Right lobe of liver (tissue), 6 donors: Measurements from ENCODE around the gene NR5A2. TPM values are rescaled to one million over a fixed set of nuclear protein-coding genes. Genes with fewer than 3 reads are reported as not detected.

ENCODE experiments used
- ATAC-seq, 4 donors: fragments of 200-7000 bp; cut with Tn5 transposase; one replicate each; pipeline ENCODE4 v1.9.1; 2020; ENCODE audit warnings: mild to moderate bottlenecking in 4 of 4, moderate library complexity in 4 of 4
- DNase-seq, 3 donors: peaks; one replicate each; pipeline ENCODE4 v3.0.0-alpha.2; 2020
- H3K27ac ChIP-seq, 3 donors: fragments of 200-600 bp; one replicate each; pipeline ENCODE4 v1.8.0; 2022
- H3K27me3 ChIP-seq, 2 donors: fragments of 200-600 bp; one replicate each; pipeline ENCODE4 v1.8.0; 2022
- H3K36me3 ChIP-seq, 4 donors: fragments of 200-600 bp; sonication (generic) in 1 of 4; one replicate each; pipeline versions ENCODE4 v1.5.1 to v1.8.0; 2017 to 2022; ENCODE audit warnings: control low read depth in 1 of 4
- H3K4me1 ChIP-seq, 4 donors: fragments of 200-600 bp; sonication (generic) in 1 of 4; one replicate each; pipeline versions ENCODE4 v1.5.1 to v1.8.0; 2017 to 2022; ENCODE audit warnings: control low read depth in 1 of 4
- H3K4me3 ChIP-seq, 3 donors: fragments of 200-600 bp; one replicate each; pipeline ENCODE4 v1.8.0; 2022
- H3K9me3 ChIP-seq, 4 donors: fragments of 200-600 bp; sonication (generic) in 1 of 4; one replicate each; pipeline versions ENCODE4 v1.5.1 to v1.8.0; 2017 to 2022; ENCODE audit warnings: control low read depth in 1 of 4
- CTCF ChIP-seq, 4 donors: fragments of 200-600 bp in 3 of 4; fragments of 450-650 bp in 1 of 4; IDR thresholded peaks; one replicate each; pipeline versions ENCODE4 v1.5.1 to v1.8.0; 2016 to 2022; ENCODE audit warnings: antibody characterized with exemption in 4 of 4, mild to moderate bottlenecking in 2 of 4
- POLR2A ChIP-seq: fragments of 450-650 bp; IDR thresholded peaks from one replicate; pipeline ENCODE4 v1.6.1; 2017; ENCODE audit warnings: antibody characterized with exemption, mild to moderate bottlenecking
- WGBS: methylation state at CpG from one replicate; pipeline ENCODE4 v1.1.6; 2018; ENCODE audit warnings: low coverage, low lambda C conversion rate; ENCODE audit not compliant: insufficient coverage; ENCODE audit errors: missing lambda C conversion rate; 5-methylcytosine and 5-hydroxymethylcytosine counted together
- intact Hi-C, 2 donors: fragments of 100-400 bp; cut with DNase I; formaldehyde crosslinking; loops; one replicate each; pipeline versions ENCODE4 v1.11.2 to v1.14.1; 2022
- total RNA-seq, 6 experiments: library from RNA; depleted of rRNA in 2 of 6; stranded (reverse); fragments of >200 nt in 2 of 6; fragmentation: NEBNext Ultra II Directional in 3 of 6; extraction: Animal tissue kit (Norgen Biotek cat#: 25700) in 3 of 6; gene quantifications; one replicate each; pipeline versions ENCODE4 v1.1.0 to v1.2.4, GENCODE V29; 2016 to 2023
- donor health status: DM: no; HTN: yes; CAD: no.
- donor health status: DM: no; HTN: no; CAD: no.
- donor health status: DM: no; HTN: no; CAD: no.
- donor health status: DM: no; HTN: yes; CAD: no.
- donor health status: DM: no; HTN: yes; CAD: no.

Gene NR5A2
- total RNA-seq, 6 experiments from 2014 or later, result 20.4 to 35.0 (median 28.5) TPM

- Histone ChIP-seq H3K9me3 (no peaks in the 10 kb centered on the region), H3K27me3 (no peaks in the 10 kb centered on the region), H3K36me3 (no peaks in the 10 kb centered on the region), H3K4me1 (peaks cover 0 to 16% (median 5%) of the 10 kb centered on the region in 4 donors), H3K4me3 (no peak overlapping the region), H3K27ac (no peak overlapping the region)
- TF ChIP-seq CTCF (IDR thresholded peaks at IDR 0.05), result no peak
- TF ChIP-seq POLR2A, result no peak
- intact Hi-C loops, result no loop called here
- DNase-seq (no peak), ATAC-seq (no peak)
- WGBS, result 66% methylated on average over 5 of the region's 5 CpGs
Measured at GRCh38 chr1:200165493-200166220, 138.1 kb downstream of the NR5A2 start.

- no peaks in the 10 kb centered on the region for H3K36me3 ChIP-seq
- H3K4me3 ChIP-seq, result no peak overlapping the region
- DNase-seq (no peak), ATAC-seq (no peak)
- H3K4me1 ChIP-seq, result peaks cover 0 to 16% (median 5%) of the 10 kb centered on the region in 4 donors
- no peak overlapping the region for H3K27ac ChIP-seq
- TF ChIP-seq CTCF (IDR thresholded peaks at IDR 0.05), result no peak
- no peak for TF ChIP-seq POLR2A
- H3K9me3 ChIP-seq, result no peaks in the 10 kb centered on the region
- no peaks in the 10 kb centered on the region for H3K27me3 ChIP-seq
- 52% methylated on average over 4 of the region's 4 CpGs for WGBS
- intact Hi-C loops, result no loop called here
Measured at GRCh38 chr1:200166411-200166810, 138.9 kb downstream of the NR5A2 start.

GRCh38 chr1:200168926-200169325, 141.4 kb downstream of the NR5A2 start:
- intact Hi-C loops, result no loop called here
- no peaks in the 10 kb centered on the region for H3K27me3 ChIP-seq
- 51% methylated on average over 7 of the region's 7 CpGs for WGBS
- H3K9me3 ChIP-seq, result no peaks in the 10 kb centered on the region
- TF ChIP-seq CTCF (IDR thresholded peaks at IDR 0.05), result no peak
- TF ChIP-seq POLR2A, result no peak
- H3K27ac ChIP-seq, result no peak overlapping the region
- H3K4me1 ChIP-seq, result peaks cover 0 to 6% (median 0%) of the 10 kb centered on the region in 4 donors
- ATAC-seq, result peak in 2 of 4 donors; percentile 37 to 53
- no peak overlapping the region for H3K4me3 ChIP-seq
- no peak for DNase-seq
- peaks cover 0 to 3% (median 0%) of the 10 kb centered on the region in 4 donors for H3K36me3 ChIP-seq

DNA sequence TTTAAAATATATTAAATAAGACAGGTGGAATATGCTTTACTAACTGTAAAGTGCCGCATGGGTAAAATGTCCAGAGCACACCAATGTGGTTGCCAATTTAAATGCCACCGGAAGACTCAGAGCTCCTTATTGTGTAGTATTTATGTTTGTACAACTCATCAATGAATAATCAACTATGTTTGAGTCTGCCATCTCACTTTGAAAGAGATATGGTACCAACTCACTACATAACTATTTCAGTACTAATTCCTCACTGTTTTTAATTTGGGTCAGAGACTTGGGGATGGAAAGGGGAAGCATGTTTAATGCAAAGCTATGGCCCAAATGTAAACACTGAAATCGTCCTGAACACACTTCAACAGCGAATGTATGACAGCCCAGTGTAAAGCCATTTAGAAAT, 144.8 kb downstream of the NR5A2 start:
- peaks cover 0 to 6% (median 0%) of the 10 kb centered on the region in 4 donors for H3K4me1 ChIP-seq
- intact Hi-C loops, result no loop called here
- ATAC-seq (no peak), DNase-seq (no peak)
- no peaks in the 10 kb centered on the region for H3K9me3 ChIP-seq
- H3K27ac ChIP-seq, result no peak overlapping the region
- no peaks in the 10 kb centered on the region for H3K27me3 ChIP-seq
- peaks cover 0 to 13% (median 0%) of the 10 kb centered on the region in 4 donors for H3K36me3 ChIP-seq
- no peak for TF ChIP-seq CTCF (IDR thresholded peaks at IDR 0.05)
- TF ChIP-seq POLR2A, result no peak
- H3K4me3 ChIP-seq, result no peak overlapping the region
- 51% methylated on average over 4 of the region's 4 CpGs for WGBS
